Fibroblast of mammary gland (primary cell): ENCODE measurements around the gene PTPA.

Experiments used
- DNase-seq: peaks from one replicate; pipeline ENCODE4 v3.0.0-alpha.2; 2010; ENCODE audit warnings: low read depth
- H3K4me3 ChIP-seq: 2 replicates; pipeline ENCODE4 v1.5.1; 2011; ENCODE audit warnings: low read depth, mild to moderate bottlenecking, low read length, moderate library complexity; ENCODE audit not compliant: control insufficient read depth
- TF ChIP-seq, protein P1 (sequence below): conservative IDR thresholded peaks from 2 replicates; pipeline ENCODE4 v1.5.1; 2011; ENCODE audit warnings: low read depth, low read length, inconsistent platforms; ENCODE audit not compliant: control insufficient read depth, insufficient read depth

PTPA gene

DNA sequence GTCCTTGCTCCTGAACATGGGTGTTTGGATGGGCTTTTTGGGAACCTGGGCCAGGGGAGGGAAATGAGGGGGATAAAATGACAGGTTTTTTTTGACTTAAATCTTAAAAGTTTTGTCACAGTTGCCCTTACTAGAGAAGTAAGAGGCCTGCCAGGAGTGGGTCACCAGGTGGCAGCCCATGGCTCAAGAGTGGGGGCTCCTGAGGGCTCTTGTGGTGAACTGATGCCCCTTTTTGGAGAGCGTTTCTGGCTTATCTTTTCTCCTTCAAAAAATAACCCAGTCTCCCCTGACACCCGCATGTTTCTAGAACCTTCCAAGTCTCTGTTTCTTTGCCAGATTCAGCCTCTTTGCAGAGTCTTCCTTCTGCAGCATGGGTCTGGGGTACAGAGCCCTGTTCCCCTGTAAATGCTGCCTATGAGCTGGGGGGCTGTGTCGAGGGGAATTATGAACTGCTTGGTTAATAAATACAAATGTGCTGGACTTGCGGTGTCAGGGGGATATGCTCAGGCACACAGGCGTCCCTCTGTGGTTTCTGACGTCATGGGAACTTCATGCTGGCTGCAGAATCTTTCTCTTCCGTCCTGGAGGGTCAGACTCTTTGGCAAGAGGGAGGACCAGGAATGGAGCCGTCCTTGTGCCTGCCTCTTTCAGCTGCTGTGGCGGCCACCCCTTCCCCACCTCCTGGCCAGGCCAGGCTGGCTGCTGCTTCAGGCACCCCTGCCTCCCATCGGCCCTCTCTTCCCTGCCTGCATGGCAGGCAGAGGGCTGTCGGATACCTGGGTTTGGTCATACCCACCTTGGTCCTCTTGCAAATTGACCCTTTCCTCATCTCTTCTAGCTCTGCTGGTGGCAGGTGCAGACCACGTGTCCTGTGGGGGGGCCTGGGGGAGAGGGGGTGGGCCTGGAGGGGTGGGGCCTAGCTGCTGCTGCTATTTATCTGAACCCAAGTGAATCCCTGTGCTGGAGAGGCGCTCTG lies 30.1 kb downstream of the PTPA start:
- H3K4me3 ChIP-seq: peak overlapping the region; percentile 20
- DNase-seq: peak; percentile 96
- TF ChIP-seq, protein P1, sequence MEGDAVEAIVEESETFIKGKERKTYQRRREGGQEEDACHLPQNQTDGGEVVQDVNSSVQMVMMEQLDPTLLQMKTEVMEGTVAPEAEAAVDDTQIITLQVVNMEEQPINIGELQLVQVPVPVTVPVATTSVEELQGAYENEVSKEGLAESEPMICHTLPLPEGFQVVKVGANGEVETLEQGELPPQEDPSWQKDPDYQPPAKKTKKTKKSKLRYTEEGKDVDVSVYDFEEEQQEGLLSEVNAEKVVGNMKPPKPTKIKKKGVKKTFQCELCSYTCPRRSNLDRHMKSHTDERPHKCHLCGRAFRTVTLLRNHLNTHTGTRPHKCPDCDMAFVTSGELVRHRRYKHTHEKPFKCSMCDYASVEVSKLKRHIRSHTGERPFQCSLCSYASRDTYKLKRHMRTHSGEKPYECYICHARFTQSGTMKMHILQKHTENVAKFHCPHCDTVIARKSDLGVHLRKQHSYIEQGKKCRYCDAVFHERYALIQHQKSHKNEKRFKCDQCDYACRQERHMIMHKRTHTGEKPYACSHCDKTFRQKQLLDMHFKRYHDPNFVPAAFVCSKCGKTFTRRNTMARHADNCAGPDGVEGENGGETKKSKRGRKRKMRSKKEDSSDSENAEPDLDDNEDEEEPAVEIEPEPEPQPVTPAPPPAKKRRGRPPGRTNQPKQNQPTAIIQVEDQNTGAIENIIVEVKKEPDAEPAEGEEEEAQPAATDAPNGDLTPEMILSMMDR: no peak

DNA sequence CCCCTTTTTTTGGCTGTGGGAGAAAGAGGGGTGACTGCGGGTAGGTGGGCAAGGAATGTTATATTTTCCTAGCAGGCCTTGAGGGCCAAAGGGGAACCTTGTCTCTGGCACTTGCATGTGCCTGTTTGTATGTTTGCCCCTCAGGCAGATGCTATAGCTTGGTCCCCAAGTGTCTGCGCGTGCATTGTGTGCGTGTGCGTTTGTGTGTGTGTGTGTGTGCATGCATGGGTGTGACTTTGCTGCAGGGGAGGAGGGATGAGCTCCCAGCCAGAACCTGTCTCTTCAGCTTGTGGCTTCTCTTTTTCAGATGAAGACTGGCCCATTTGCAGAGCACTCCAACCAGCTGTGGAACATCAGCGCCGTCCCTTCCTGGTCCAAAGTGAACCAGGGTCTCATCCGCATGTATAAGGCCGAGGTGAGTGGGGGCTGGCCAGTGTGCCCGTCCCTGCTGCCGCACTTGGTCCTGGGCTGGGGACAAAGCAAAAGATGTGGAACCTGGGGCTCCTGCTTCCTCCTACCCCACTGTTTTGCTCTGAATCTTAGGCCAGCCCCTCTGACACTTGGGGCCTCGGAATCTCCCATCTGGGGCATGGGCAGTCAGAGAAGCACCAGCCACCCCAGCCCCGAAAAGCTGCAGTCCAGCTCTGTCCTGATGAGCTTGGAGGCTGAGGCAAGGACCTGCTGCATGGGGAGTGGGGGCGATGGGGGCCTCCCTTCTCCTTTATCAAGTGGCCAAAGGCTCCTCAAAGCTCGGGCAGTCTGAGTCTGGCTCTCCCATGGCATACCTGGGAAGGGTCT lies 31.1 kb downstream of the PTPA start:
- no peak for DNase-seq
- TF ChIP-seq, protein P1: no peak
- peak overlapping the region; percentile 17 for H3K4me3 ChIP-seq

DNA sequence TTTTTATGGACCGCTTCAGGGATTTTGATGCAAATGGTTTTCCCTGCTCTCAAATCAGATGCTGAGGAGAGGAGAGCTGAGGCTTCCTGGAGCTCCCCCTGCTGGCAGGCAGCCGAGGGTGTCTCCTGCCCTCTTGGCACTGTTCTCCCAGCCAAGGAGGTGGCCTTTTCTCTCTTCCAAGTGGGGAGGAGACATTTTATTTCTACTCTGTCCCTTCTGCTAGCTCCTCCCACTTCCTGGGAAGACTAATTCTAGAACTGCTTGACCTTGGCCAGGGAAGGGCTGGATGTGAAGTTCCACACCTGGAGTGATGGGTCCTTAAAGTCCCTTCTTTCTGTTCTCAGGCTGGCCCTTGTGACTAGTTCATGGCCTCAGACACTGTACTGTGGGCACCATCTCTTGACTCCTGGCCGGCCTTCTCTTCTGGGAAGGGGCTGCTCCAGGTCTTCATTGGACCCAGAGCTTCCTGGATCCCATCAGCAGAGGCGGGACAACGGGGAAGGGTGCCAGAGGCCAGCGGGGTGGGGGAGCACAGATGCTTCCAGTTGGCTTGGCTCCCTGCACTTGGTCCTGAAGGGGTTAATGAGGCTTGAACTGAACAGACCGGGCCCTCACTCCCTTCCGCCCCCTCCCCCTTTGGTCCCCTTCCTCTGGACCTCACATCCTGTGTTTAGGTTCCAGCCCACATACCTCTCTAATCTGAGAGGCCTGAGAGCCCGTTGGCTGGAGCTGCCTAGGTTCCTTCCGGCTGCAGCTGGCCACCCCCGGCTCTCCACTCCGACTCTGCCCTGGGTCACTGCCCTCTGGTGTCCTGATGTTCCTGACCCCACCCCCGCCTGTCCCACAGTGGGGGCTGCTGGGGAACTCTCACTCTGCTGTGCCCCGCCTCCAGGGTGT lies 32.1 kb downstream of the PTPA start:
- TF ChIP-seq, protein P1: peak; percentile 95
- peak overlapping the region; percentile 21 for H3K4me3 ChIP-seq
- DNase-seq: peak; percentile 94

DNA sequence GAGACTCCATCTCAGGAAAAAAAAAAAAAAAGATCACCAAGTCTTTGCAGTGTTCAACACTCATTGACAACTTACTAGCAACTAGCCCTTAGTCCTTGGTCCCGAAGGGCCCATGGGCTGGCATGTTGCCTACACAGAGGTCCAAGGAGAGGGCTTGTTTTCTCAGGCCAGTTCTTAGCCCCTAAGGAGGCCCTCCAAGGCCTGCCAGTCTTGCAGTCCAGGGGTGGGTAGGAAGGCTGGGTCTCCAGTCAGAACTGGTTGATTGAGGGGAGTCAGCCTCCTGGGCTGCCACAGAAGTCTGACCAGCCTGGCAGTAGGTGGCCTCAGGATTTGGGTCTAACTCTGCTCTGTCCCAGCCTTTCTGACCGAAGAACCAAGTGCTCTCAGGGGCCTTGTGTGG lies 34.1 kb downstream of the PTPA start:
- TF ChIP-seq, protein P1: no peak
- peak; percentile 65 for DNase-seq
- H3K4me3 ChIP-seq: no peak overlapping the region

DNA sequence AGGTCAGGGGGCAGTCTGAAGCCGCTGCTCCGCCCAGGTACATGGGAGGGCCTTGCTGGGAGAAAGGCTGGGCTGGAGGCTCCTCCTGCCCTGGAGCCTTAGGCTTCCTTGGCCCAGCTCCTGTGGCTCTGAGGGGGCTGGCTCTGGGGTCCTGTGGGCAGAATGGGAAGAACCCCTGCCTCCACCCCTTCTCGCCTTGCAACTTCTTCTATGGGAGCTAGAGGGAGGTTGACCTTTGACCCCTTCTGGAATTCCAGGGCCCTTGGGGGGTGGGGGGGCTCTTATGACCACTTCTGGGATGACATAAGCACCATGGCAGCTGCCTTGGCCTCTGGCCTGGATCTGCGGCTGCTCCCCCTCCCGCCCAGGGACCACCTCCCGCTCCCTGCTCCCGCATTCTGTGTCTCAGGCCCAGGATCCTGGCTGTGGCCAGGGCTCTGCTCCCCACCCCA lies 34.7 kb downstream of the PTPA start:
- DNase-seq: peak; percentile 97
- TF ChIP-seq, protein P1: peak; percentile 9
- no peak overlapping the region for H3K4me3 ChIP-seq
